NCI-H748 treated with DMSO at 0.1 percent for 48 hours (cell line): Measurements from ENCODE around the gene CD164L2.

ENCODE experiments used
- DNase-seq: peaks from one replicate; lab custom pipeline; 2025; lab: John Stamatoyannopoulos, UW

The CD164L2 gene

GRCh38 chr1:27346991-27347624, 36.0 kb downstream of the CD164L2 start:
- no peak for DNase-seq

- DNase-seq: no peak
Measured at GRCh38 chr1:27346357-27346756, 36.8 kb downstream of the CD164L2 start.

GRCh38 chr1:27345272-27345671, 37.9 kb downstream of the CD164L2 start:
- no peak for DNase-seq

- no peak for DNase-seq
Measured at GRCh38 chr1:27343639-27344025, 39.5 kb downstream of the CD164L2 start.

- no peak for DNase-seq
Measured at GRCh38 chr1:27342778-27343638, 40.1 kb downstream of the CD164L2 start.

GRCh38 chr1:27342391-27342777, 40.7 kb downstream of the CD164L2 start:
- no peak for DNase-seq

- no peak for DNase-seq
Measured at GRCh38 chr1:27341525-27342252, 41.4 kb downstream of the CD164L2 start, which contains the start of gene SYTL1. SYTL1 (plus strand) TSS chr1:27342022; CDS start chr1:27345335, 3,313 bp downstream.

GRCh38 chr1:27339213-27339612, 43.9 kb downstream of the CD164L2 start:
- no peak for DNase-seq

- DNase-seq: no peak
Measured at GRCh38 chr1:27338751-27339150, 44.4 kb downstream of the CD164L2 start.

GRCh38 chr1:27336756-27337155, 46.4 kb downstream of the CD164L2 start:
- no peak for DNase-seq

- no peak for DNase-seq
Measured at GRCh38 chr1:27335506-27336422, 47.4 kb downstream of the CD164L2 start.

GRCh38 chr1:27333717-27334279, 49.3 kb downstream of the CD164L2 start:
- DNase-seq: no peak

GRCh38 chr1:27332536-27333281, 50.4 kb downstream of the CD164L2 start:
- DNase-seq: no peak

- DNase-seq: no peak
Measured at GRCh38 chr1:27331922-27332321, 51.2 kb downstream of the CD164L2 start.

- DNase-seq: no peak
Measured at GRCh38 chr1:27331426-27331825, 51.7 kb downstream of the CD164L2 start.

GRCh38 chr1:27330786-27331185, 52.3 kb downstream of the CD164L2 start:
- DNase-seq: no peak
